Right renal pelvis (tissue), 4 donors: ENCODE data around the gene TESK1. TPM values are rescaled to one million over a fixed set of nuclear protein-coding genes. Genes with fewer than 3 reads are reported as not detected.
"Not testable (repeated sequence)": the region's sequence is repeated elsewhere in the genome, so short reads cannot be mapped to it uniquely, and the experiment has no call there.

Experiments used
- DNase-seq, 4 donors: peaks; one replicate each; pipeline ENCODE4 v3.0.0-alpha.2; 2013; ENCODE audit warnings: low read depth in 4 of 4, low spot score in 3 of 4, missing footprints in 1 of 4
- polyA plus RNA-seq, 4 donors: library from polyadenylated mRNA; unstranded; fragments of 120-200 nt; gene quantifications; one replicate each; pipeline ENCODE4 v1.2.1, GENCODE V29; 2013; ENCODE audit not compliant: insufficient read length in 4 of 4

The TESK1 gene
- polyA plus RNA-seq, 4 donors = 34.4 to 44.0 (median 38.9) TPM

GRCh38 chr9:35640431-35640830, 35.4 kb downstream of the TESK1 start:
- DNase-seq = not testable (repeated sequence)

- not testable (repeated sequence) for DNase-seq
Measured at GRCh38 chr9:35641478-35641877, 36.4 kb downstream of the TESK1 start.

- no peak for DNase-seq
Measured at GRCh38 chr9:35643046-35643445, 38.0 kb downstream of the TESK1 start.

GRCh38 chr9:35645736-35646135, 40.7 kb downstream of the TESK1 start:
- not testable (repeated sequence) for DNase-seq

- DNase-seq = peak in 1 of 4 donors; percentile 39
Measured at GRCh38 chr9:35646153-35646532, 41.1 kb downstream of the TESK1 start.

- DNase-seq = peak; percentile 86 to 90 (median 88)
Measured at GRCh38 chr9:35646533-35647265, 41.6 kb downstream of the TESK1 start.

GRCh38 chr9:35649431-35650340, 44.6 kb downstream of the TESK1 start:
- no peak for DNase-seq

- DNase-seq = no peak
Measured at GRCh38 chr9:35650341-35651158, 45.5 kb downstream of the TESK1 start, which contains the start of gene SIT1. TSS of gene SIT1 (minus strand) at chr9:35650931. CDS start at chr9:35650853, 78 bp downstream.

GRCh38 chr9:35651956-35652828, 47.1 kb downstream of the TESK1 start:
- DNase-seq = no peak

GRCh38 chr9:35652829-35653209, 47.8 kb downstream of the TESK1 start:
- DNase-seq = no peak

GRCh38 chr9:35653611-35654010, 48.5 kb downstream of the TESK1 start:
- no peak for DNase-seq

- no peak for DNase-seq
Measured at GRCh38 chr9:35656348-35656747, 51.3 kb downstream of the TESK1 start.

- no peak for DNase-seq
Measured at GRCh38 chr9:35656831-35657545, 51.9 kb downstream of the TESK1 start.

- peak; percentile 93 to 97 (median 95) for DNase-seq
Measured at GRCh38 chr9:35657546-35658136, 52.6 kb downstream of the TESK1 start, which contains the start of gene RMRP. TSS of gene RMRP (minus strand) at chr9:35658019.

GRCh38 chr9:35658137-35658967, 53.3 kb downstream of the TESK1 start, which contains the start of gene CCDC107:
TSS of gene CCDC107 (plus strand) at chr9:35658292. CDS start at chr9:35658380, 88 bp downstream.
- peak; percentile 69 to 85 (median 81) for DNase-seq

- DNase-seq = no peak
Measured at GRCh38 chr9:35658968-35659220, 53.8 kb downstream of the TESK1 start.

- no peak for DNase-seq
Measured at GRCh38 chr9:35659340-35659739, 54.3 kb downstream of the TESK1 start.
